Endodermal cell (in vitro differentiated cells): ENCODE measurements around the gene NR2C1. TPM values are rescaled to one million over a fixed set of nuclear protein-coding genes. Genes with fewer than 3 reads are reported as not detected.
A peak's percentile ranks its signal among the peaks of the same experiment; 100 is the strongest.

Source experiments
- DNase-seq: peaks from one replicate; pipeline ENCODE4 v3.0.0-alpha.2; 2017
- H3K27ac ChIP-seq: 2 replicates; pipeline ENCODE4 v1.5.1; 2013; ENCODE audit warnings: mild to moderate bottlenecking, low read depth, low read length, moderate library complexity
- H3K27me3 ChIP-seq: 2 replicates; pipeline ENCODE4 v1.6.1; 2013; ENCODE audit warnings: mild to moderate bottlenecking, low read length, moderate library complexity; ENCODE audit not compliant: insufficient read depth, control insufficient read depth, poor library complexity, severe bottlenecking
- H3K36me3 ChIP-seq: 2 replicates; pipeline ENCODE4 v1.7.0; 2013; ENCODE audit warnings: mild to moderate bottlenecking, low read length, moderate library complexity; ENCODE audit not compliant: control insufficient read depth, insufficient read depth
- H3K4me1 ChIP-seq: one replicate; pipeline ENCODE4 v1.7.0; 2013; ENCODE audit warnings: low read length; ENCODE audit not compliant: control insufficient read depth, insufficient read depth
- H3K4me3 ChIP-seq: 2 replicates; pipeline ENCODE4 v1.5.1; 2013; ENCODE audit warnings: mild to moderate bottlenecking, low read length, moderate library complexity
- H3K9ac ChIP-seq: 2 replicates; pipeline ENCODE4 v1.6.1; 2013; ENCODE audit warnings: mild to moderate bottlenecking, low read length, moderate library complexity; ENCODE audit not compliant: poor library complexity, severe bottlenecking; ENCODE audit errors: extremely low read depth
- H3K9me3 ChIP-seq: 2 replicates; pipeline ENCODE4 v1.6.1; 2013; ENCODE audit warnings: mild to moderate bottlenecking, low read length, moderate library complexity; ENCODE audit not compliant: control insufficient read depth
- H3K27ac Mint-ChIP-seq: 2 replicates; pipeline ENCODE4 v1.8.0; 2020; ENCODE audit warnings: mixed read lengths
- H3K27me3 Mint-ChIP-seq: 2 replicates; pipeline ENCODE4 v1.8.0; 2021; ENCODE audit warnings: mild to moderate bottlenecking, mixed read lengths; ENCODE audit not compliant: insufficient read depth
- H3K36me3 Mint-ChIP-seq: 2 replicates; pipeline ENCODE4 v1.8.0; 2020; ENCODE audit warnings: low read depth, mixed read lengths
- H3K4me1 Mint-ChIP-seq: 2 replicates; pipeline ENCODE4 v1.8.0; 2020; ENCODE audit warnings: mixed read lengths
- H3K4me3 Mint-ChIP-seq: 2 replicates; pipeline ENCODE4 v1.8.0; 2020; ENCODE audit warnings: mild to moderate bottlenecking, moderate library complexity, mixed read lengths
- H3K9me3 Mint-ChIP-seq: 2 replicates; pipeline ENCODE4 v1.8.0; 2020; ENCODE audit warnings: mild to moderate bottlenecking, mixed read lengths
- CTCF ChIP-seq: fragments of 200-600 bp; sonication (generic); conservative IDR thresholded peaks from 2 replicates; pipeline ENCODE4 v1.5.0; 2021; ENCODE audit warnings: antibody characterized with exemption, mild to moderate bottlenecking
- WGBS, 2 experiments: methylation state at CpG; one replicate each; pipeline versions ENCODE4 v1.1.5 to v1.1.7; 2013; ENCODE audit warnings: missing lambda C conversion rate in 2 of 2, mixed read lengths in 1 of 2; ENCODE audit not compliant: insufficient coverage in 1 of 2, insufficient read length in 1 of 2; 5-methylcytosine and 5-hydroxymethylcytosine counted together
- total RNA-seq, 2 donors: library from RNA; stranded (reverse); fragmentation: NEBNext Ultra II Directional in 1 of 2; extraction: Animal tissue kit (Norgen Biotek cat#: 25700) in 1 of 2; gene quantifications; 2 replicates in 1 of 2; 3 replicates in 1 of 2; pipeline ENCODE4 v1.2.1, GENCODE V29; 2021

NR2C1 gene
- total RNA-seq, 2 donors from 2014 or later: 66.9 to 82.0 TPM

- peaks cover 12% of the 10 kb centered on the region for H3K4me1 Mint-ChIP-seq
- Histone ChIP-seq H3K27me3 (no peaks in the 10 kb centered on the region), H3K4me3 (peak overlapping the region; percentile 98), H3K36me3 (peaks cover 18% of the 10 kb centered on the region), H3K4me1 (no peaks in the 10 kb centered on the region), H3K9ac (peak overlapping the region; percentile 86), H3K9me3 (peaks cover 22% of the 10 kb centered on the region), H3K27ac (no peak overlapping the region)
- H3K27ac Mint-ChIP-seq: peak overlapping the region; percentile 95
- no peak for TF ChIP-seq CTCF
- H3K36me3 Mint-ChIP-seq: peaks cover 20% of the 10 kb centered on the region
- WGBS, 2 experiments: 57 to 100% methylated on average over 1 to 3 of the region's 3 CpGs
- H3K4me3 Mint-ChIP-seq: peak overlapping the region; percentile 97
- no peak for DNase-seq
- peaks cover 6% of the 10 kb centered on the region for H3K27me3 Mint-ChIP-seq
- peaks cover 17% of the 10 kb centered on the region for H3K9me3 Mint-ChIP-seq
These were observed 70.7 kb downstream of the NR2C1 start for GRCh38 chr12:95002754-95003153.

GRCh38 chr12:94998326-94998725, 75.1 kb downstream of the NR2C1 start:
- DNase-seq: no peak
- no peaks in the 10 kb centered on the region for H3K9me3 Mint-ChIP-seq

GRCh38 chr12:94997726-94998125, 75.7 kb downstream of the NR2C1 start:
- Mint-ChIP-seq H3K4me3 (no peak overlapping the region), H3K4me1 (peaks cover 11% of the 10 kb centered on the region), H3K9me3 (no peaks in the 10 kb centered on the region), H3K27me3 (no peaks in the 10 kb centered on the region), H3K36me3 (peaks cover 38% of the 10 kb centered on the region), H3K27ac (no peak overlapping the region)
- H3K27ac ChIP-seq: no peak overlapping the region
- no peak overlapping the region for H3K9ac ChIP-seq
- no peak overlapping the region for H3K4me3 ChIP-seq
- H3K36me3 ChIP-seq: peaks cover 38% of the 10 kb centered on the region
- TF ChIP-seq CTCF: no peak
- DNase-seq: no peak
- no peaks in the 10 kb centered on the region for H3K9me3 ChIP-seq
- no peaks in the 10 kb centered on the region for H3K4me1 ChIP-seq
- no peaks in the 10 kb centered on the region for H3K27me3 ChIP-seq

More at GRCh38 chr12:94998326-94998725, 75.1 kb downstream of the NR2C1 start:
- 0 to 71% methylated on average over 1 to 4 of the region's 4 CpGs for WGBS, 2 experiments
- no peak overlapping the region for H3K4me3 ChIP-seq
- Mint-ChIP-seq H3K4me3 (no peak overlapping the region), H3K27ac (no peak overlapping the region), H3K4me1 (peaks cover 12% of the 10 kb centered on the region), H3K36me3 (peaks cover 33% of the 10 kb centered on the region), H3K27me3 (no peaks in the 10 kb centered on the region)
- H3K9ac ChIP-seq: no peak overlapping the region
- no peaks in the 10 kb centered on the region for H3K4me1 ChIP-seq
- no peak for TF ChIP-seq CTCF
- H3K9me3 ChIP-seq: no peaks in the 10 kb centered on the region
- H3K27me3 ChIP-seq: no peaks in the 10 kb centered on the region
- no peak overlapping the region for H3K27ac ChIP-seq
- peaks cover 38% of the 10 kb centered on the region for H3K36me3 ChIP-seq
